C4-2B (cell line): Measurements from ENCODE around the gene SLC29A4.

ENCODE experiments used
- H3K27ac ChIP-seq: fragments of 450-650 bp; 2 replicates; pipeline ENCODE4 v1.5.1; 2017
- ZFX ChIP-seq: fragments of 450-650 bp; IDR thresholded peaks from 2 replicates; pipeline ENCODE4 v1.6.1; 2017
- TF ChIP-seq, protein P1 (sequence below): fragments of 450-650 bp; conservative IDR thresholded peaks from 2 replicates; pipeline ENCODE4 v1.5.1; 2017; ENCODE audit warnings: mild to moderate bottlenecking

Gene SLC29A4

DNA sequence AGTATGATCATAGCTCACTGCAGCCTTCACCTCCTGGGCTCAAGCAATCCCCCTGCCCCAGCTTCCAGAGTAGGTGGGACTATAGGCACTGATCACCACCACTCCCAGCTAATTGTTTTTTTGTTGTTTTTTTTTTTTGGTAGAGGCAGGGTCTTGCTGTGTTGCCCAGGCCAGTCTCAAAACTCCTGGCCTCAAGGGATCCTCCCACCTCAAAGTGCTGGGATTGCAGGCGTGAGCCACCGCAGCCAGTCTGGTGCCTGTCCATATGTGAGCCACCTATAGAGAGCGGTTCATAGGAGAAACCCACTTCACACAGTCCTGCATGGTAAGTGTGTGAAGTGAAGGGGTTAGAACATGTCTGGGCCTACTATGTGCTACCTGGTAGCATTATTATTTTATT lies 47.5 kb downstream of the SLC29A4 start:
- no peak overlapping the region for H3K27ac ChIP-seq

DNA sequence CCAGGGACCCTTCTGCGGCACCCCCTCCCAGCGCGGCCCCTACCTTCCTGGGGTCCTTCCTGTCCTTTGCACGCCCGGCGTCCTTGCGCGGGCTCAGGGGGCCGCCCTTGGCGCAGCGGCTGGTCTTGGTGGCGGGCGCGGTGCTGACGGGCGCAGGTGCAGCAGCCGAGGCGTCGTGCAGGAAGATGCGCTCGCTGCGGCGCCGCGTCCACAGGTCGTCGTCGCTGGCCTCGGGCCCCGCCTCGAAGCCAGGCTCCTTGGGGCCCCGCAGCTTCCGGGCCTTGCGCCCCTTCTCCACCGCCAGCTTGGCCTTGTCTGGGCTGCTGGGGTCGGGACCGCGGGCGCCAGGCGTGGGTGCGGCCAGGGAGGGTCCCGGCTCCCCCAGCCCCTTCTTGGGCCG lies 49.8 kb downstream of the SLC29A4 start:
- TF ChIP-seq, protein P1, sequence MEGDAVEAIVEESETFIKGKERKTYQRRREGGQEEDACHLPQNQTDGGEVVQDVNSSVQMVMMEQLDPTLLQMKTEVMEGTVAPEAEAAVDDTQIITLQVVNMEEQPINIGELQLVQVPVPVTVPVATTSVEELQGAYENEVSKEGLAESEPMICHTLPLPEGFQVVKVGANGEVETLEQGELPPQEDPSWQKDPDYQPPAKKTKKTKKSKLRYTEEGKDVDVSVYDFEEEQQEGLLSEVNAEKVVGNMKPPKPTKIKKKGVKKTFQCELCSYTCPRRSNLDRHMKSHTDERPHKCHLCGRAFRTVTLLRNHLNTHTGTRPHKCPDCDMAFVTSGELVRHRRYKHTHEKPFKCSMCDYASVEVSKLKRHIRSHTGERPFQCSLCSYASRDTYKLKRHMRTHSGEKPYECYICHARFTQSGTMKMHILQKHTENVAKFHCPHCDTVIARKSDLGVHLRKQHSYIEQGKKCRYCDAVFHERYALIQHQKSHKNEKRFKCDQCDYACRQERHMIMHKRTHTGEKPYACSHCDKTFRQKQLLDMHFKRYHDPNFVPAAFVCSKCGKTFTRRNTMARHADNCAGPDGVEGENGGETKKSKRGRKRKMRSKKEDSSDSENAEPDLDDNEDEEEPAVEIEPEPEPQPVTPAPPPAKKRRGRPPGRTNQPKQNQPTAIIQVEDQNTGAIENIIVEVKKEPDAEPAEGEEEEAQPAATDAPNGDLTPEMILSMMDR = no peak
- TF ChIP-seq ZFX = no peak
- no peak overlapping the region for H3K27ac ChIP-seq

More for the DNA sequence above, 47.5 kb downstream of the SLC29A4 start:
- TF ChIP-seq, protein P1 = no peak
- no peak for TF ChIP-seq ZFX

DNA sequence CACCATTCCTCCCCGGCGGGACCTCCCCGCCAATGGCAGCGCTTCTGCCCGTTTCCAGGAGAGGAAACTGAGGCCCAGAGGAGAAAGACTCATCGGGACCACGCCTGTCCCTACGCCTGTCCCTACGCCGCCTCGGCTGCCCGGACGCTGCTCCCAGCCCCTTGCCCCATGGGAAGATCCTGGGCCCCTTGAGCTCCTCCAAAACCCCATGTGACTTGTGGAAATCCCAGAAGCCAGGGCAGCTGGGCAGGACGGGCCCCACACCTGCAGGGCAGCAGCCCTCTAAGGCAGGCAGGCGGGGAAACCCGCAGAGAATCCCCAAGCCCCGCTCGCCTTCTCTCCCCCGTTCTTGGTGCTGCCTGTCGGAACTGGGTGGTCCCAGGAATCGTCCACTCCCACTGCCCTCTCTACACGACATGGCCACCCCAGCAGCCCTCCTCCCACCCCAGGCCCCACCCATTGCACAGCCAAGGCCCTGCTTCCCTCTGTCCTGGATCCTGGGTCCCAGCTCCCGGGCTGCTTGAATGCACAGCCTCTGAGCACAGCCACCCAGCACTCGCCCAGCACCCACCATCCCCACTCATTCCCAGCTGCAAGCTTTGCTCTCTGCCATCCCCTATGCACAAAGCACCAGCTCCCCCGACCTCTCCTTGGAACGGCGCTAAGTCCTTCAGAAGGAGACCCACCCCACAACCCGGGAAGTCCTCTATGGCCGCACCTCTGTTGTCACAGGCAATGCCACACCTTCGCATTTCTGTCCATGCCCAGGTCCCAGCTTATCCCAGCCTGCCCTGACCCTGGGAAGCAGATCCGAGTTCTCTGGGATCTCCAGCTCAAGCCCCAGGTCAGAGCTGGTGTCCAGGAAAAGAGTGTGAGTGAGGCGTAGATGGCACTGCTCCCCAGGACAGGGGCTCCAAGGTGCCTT lies 50.6 kb downstream of the SLC29A4 start:
- no peak overlapping the region for H3K27ac ChIP-seq
- TF ChIP-seq, protein P1 = no peak
- TF ChIP-seq ZFX = no peak

DNA sequence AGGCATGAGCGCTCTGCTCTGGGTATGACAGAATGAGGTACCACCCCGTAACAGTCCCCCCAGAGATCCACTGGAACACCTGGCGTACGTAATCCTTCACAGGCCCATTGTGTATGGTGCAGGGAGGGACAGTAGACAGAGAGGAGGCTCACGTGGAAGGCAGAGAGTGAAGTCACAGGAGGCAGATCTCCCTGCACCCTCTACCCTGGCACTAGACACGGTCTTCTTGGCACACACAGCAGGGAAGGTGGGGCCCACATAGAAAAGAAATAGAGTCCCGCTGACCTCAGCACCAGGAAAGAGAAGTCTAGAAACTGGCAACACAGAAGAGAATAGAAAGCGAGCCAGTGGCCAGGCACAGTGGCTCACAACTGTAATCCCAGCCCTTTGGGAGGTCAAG lies 51.9 kb downstream of the SLC29A4 start:
- no peak overlapping the region for H3K27ac ChIP-seq
- TF ChIP-seq, protein P1 = no peak
- no peak for TF ChIP-seq ZFX

DNA sequence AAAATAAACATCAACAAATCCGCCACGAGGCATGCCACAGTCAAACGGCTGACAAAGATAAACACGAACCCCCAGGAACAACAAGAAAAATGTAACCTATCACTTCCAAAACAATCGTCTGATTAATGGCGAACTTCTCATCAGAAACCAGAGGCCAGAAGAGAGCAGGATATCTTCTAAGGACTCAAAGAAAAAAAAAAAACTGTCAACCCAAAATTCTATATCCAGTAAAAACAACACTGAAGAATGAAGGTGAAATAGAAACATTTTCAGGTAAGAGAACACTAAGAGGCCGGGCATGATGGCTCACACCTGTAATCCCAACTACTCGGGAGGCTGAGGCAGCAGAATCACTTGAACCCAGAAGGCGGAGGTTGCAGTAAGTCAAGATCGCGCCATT lies 54.3 kb downstream of the SLC29A4 start:
- no peak overlapping the region for H3K27ac ChIP-seq
- TF ChIP-seq, protein P1 = no peak
- TF ChIP-seq ZFX = no peak

DNA sequence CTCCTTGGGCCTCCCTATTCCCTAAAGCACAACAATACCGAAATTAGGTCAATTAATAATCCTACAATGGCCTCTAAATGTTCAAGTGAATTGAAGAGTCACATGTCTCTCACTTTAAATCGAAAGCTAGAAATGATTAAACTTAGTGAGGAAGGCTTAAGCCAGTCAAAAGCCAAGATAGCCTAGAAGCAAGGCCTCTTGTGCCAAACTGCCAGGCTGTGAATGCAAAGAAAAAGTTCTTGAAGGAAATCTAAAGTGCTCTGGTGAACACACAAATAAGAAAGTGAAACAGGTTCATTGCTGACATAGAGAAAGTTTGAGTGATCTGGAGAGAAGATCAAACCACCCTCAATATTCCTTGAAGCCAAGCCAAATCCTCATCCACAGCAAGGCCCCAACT lies 57.2 kb downstream of the SLC29A4 start:
- no peak for TF ChIP-seq ZFX
- TF ChIP-seq, protein P1 = no peak

DNA sequence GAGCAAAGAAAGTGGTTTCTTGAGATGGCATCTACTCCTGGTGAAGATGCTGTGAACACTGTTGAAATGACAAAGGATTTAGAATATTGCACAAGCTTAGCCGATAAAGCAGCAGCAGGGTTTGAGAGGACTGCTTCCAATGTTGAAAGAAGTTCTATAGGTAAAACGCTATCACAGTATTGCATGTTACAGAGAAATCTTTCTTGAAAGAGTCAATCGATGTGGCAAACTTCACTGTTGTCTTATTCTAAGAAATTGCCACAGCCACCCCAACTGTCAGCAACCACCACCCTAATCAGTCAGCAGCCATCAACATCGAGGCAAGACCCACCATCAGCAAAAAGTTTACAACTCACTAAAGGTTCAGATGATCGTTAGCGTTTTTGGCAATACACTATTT lies 59.9 kb downstream of the SLC29A4 start:
- no peak overlapping the region for H3K27ac ChIP-seq
- no peak for TF ChIP-seq ZFX
- TF ChIP-seq, protein P1 = no peak

More for the DNA sequence above, 57.2 kb downstream of the SLC29A4 start:
- no peak overlapping the region for H3K27ac ChIP-seq
